Kidney epithelial cell (primary cell): Measurements from ENCODE around the gene CDPF1. TPM values are rescaled to one million over a fixed set of nuclear protein-coding genes. Genes with fewer than 3 reads are reported as not detected.

Experiments used
- DNase-seq: peaks from one replicate; pipeline ENCODE4 v3.0.0-alpha.2; 2010; ENCODE audit warnings: low read depth
- H3K27me3 ChIP-seq: 2 replicates; pipeline ENCODE4 v1.6.0; 2011; ENCODE audit warnings: low read length; ENCODE audit not compliant: control insufficient read depth, insufficient read depth
- H3K36me3 ChIP-seq: 2 replicates; pipeline ENCODE4 v1.5.1; 2011; ENCODE audit warnings: low read length; ENCODE audit not compliant: control insufficient read depth, insufficient read depth
- H3K4me3 ChIP-seq: 2 replicates; pipeline ENCODE4 v1.5.1; 2011; ENCODE audit warnings: low read depth, mild to moderate bottlenecking, control low read depth, low read length
- CTCF ChIP-seq: IDR thresholded peaks from 2 replicates; pipeline ENCODE4 v1.5.1; 2011; ENCODE audit warnings: mild to moderate bottlenecking, moderate library complexity, low read length, control low read depth, inconsistent platforms; ENCODE audit not compliant: insufficient read depth, poor library complexity, severe bottlenecking
- total RNA-seq: library from RNA; depleted of rRNA; stranded (reverse); fragments of >200 nt; gene quantifications from 2 replicates; pipeline ENCODE4 v1.2.3, GENCODE V29; 2015

The CDPF1 gene
- total RNA-seq, 1 donor from 2014 or later = 27.9 TPM

DNA sequence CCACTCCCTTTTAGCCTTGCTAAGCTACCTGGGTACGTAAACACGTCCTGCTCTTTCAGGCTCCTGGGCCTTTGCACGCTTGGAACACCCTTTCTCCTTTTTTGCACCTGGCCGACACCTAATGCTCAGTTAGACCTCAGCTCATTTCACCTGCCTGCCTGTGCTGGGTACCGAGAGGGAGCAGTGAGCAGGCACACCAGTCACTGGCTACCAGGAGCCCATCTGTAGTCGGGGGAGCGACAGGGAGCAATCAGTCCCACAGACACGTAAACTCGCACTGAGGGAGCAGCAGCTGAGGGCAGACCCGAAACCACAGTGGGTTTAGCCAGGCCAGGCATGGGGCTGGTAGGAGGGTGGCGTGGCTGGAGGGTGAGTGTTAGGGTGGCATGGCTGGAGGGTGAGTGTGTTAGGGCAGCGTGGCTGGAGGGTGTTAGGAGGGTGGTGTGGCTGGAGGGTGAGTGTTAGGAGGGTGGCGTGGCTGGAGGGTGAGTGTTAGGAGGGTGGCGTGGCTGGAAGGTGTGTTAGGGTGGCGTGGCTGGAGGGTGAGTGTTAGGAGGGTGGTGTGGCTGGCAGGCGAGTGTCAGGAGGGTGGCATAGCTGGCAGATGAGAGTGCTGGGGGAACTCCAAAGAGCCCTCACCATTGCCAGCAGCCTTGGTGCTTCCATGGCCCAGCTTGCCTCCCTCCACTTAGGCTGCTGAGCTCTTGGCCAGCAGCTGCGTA lies 40.2 kb upstream of the CDPF1 start:
- DNase-seq = no peak
- no peak overlapping the region for H3K4me3 ChIP-seq
- TF ChIP-seq CTCF = no peak
- H3K27me3 ChIP-seq = no peaks in the 10 kb centered on the region
- peaks cover 5% of the 10 kb centered on the region for H3K36me3 ChIP-seq

- Histone ChIP-seq H3K27me3 (no peaks in the 10 kb centered on the region), H3K36me3 (peaks cover 5% of the 10 kb centered on the region), H3K4me3 (no peak overlapping the region)
- no peak for TF ChIP-seq CTCF
- no peak for DNase-seq
Observed at GRCh38 chr22:46289244-46289891, 39.3 kb upstream of the CDPF1 start.

GRCh38 chr22:46288846-46289243 lies 38.8 kb upstream of the CDPF1 start:
- no peak overlapping the region for H3K4me3 ChIP-seq
- DNase-seq = no peak
- no peaks in the 10 kb centered on the region for H3K27me3 ChIP-seq
- peaks cover 5% of the 10 kb centered on the region for H3K36me3 ChIP-seq
- TF ChIP-seq CTCF = no peak

DNA sequence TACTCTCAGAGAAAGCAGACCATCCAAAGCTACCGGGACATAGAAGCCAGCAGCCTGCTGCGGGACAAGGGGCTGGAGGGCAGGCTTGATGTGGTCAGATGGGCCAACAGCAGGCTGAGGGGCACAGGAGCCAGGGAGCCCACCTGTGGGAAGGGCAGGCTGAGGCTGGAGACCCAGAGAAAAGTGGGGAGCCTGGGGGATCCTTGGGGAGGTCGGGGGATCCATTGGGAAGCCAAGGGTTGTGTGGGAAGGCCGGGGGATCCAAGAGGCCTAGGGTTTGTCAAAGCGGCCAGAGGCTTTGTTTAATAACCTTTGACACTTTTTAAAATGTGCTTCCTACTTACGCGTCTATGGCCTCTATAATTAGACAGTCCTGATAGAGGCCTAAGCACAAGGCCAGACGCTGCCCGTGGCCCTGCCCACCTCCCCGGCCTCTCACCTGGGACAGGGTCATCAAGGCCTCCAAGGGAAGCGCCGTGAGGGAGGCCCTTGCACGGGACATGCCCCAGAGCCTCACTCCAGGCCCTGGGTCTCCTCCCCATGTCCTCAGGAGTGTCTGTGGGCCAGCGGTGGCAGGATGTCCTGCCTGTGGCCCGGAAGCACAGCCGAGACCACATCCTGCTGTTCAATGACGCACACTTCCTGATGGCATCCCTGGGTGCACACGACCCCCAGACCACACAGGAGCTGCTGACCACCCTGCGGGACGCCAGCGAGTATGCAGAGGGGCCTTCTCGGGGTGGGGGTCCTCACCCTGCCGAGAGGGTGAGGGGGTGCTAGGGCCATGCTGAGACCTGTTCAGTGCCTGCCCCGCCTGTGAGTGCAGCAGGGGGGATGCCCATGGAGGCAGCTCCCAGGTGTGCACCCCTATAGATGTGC lies 38.0 kb upstream of the CDPF1 start:
- TF ChIP-seq CTCF = no peak
- H3K36me3 ChIP-seq = peaks cover 5% of the 10 kb centered on the region
- H3K4me3 ChIP-seq = no peak overlapping the region
- no peak for DNase-seq
- no peaks in the 10 kb centered on the region for H3K27me3 ChIP-seq

- no peak for TF ChIP-seq CTCF
- peaks cover 5% of the 10 kb centered on the region for H3K36me3 ChIP-seq
- H3K27me3 ChIP-seq = no peaks in the 10 kb centered on the region
- DNase-seq = no peak
- no peak overlapping the region for H3K4me3 ChIP-seq
Observed at GRCh38 chr22:46286941-46287872, 37.1 kb upstream of the CDPF1 start.
